OCI-LY1 (cell line): Measurements from ENCODE around the gene ATXN3.

Source experiments
- EZH2 ChIP-seq: fragments of 200-600 bp; sonication (generic), shearing (Covaris generic); IDR thresholded peaks from 2 replicates; pipeline ENCODE4 v1.8.0; 2017; ENCODE audit warnings: borderline replicate concordance, mixed run types, mild to moderate bottlenecking, antibody characterized with exemption, low read length, moderate library complexity, mixed read lengths
- TF ChIP-seq, protein P1 (sequence below): fragments of 200-600 bp; sonication (generic), shearing (Covaris generic); IDR thresholded peaks from 2 replicates; pipeline ENCODE4 v1.5.1; 2017; ENCODE audit warnings: mild to moderate bottlenecking, antibody characterized with exemption, low read length, moderate library complexity, mixed read lengths

DNA sequence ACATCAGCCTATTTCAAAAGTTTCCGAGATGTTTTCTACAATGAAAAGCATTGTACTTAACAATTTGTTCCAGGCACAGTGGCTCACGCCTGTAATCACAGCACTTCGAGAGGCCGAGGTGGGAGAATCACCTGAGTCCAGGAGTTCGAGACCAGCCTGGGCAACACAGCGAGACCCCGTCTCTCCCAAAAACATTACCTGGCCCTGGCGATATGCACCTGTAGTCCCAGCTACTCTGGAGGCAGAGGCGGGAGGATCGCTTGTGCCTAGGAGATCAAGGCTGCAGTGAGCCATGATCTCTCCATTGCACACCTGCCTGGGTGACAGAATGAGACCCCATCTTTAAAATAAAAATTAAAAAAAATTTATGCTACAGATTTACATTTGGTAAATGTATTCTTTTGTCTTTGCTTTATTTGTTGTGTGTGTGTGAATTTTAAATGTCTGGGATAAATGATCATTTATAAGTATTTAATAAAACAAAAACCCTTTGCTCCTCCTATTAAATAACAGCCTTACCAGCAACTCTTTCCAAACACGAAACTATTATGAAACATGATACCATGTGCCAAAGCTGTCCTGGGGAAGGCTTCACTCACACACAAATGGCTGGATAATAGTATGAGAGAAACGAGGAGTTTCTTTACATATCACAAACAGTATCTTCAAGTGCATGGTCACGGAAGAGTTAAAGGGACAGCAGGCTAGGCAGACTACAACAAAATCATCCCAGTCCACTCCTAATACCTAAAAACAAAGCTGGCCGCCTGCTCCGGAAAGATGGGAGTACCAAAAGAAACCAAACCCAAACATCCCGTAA, 1.1 kb downstream of the ATXN3 start:
- TF ChIP-seq, protein P1, sequence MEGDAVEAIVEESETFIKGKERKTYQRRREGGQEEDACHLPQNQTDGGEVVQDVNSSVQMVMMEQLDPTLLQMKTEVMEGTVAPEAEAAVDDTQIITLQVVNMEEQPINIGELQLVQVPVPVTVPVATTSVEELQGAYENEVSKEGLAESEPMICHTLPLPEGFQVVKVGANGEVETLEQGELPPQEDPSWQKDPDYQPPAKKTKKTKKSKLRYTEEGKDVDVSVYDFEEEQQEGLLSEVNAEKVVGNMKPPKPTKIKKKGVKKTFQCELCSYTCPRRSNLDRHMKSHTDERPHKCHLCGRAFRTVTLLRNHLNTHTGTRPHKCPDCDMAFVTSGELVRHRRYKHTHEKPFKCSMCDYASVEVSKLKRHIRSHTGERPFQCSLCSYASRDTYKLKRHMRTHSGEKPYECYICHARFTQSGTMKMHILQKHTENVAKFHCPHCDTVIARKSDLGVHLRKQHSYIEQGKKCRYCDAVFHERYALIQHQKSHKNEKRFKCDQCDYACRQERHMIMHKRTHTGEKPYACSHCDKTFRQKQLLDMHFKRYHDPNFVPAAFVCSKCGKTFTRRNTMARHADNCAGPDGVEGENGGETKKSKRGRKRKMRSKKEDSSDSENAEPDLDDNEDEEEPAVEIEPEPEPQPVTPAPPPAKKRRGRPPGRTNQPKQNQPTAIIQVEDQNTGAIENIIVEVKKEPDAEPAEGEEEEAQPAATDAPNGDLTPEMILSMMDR = no peak
- TF ChIP-seq EZH2 = no peak
